HFFc6 (cell line): Measurements from ENCODE around the gene CCDC158. TPM values are rescaled to one million over a fixed set of nuclear protein-coding genes. Genes with fewer than 3 reads are reported as not detected.

Experiments used
- DNase-seq: peaks from one replicate; pipeline ENCODE4 v3.0.0-alpha.2; 2018
- H3K27ac Mint-ChIP-seq: 2 replicates; pipeline ENCODE4 v1.8.0; 2020; ENCODE audit warnings: mild to moderate bottlenecking, mixed read lengths
- H3K27me3 Mint-ChIP-seq: 2 replicates; pipeline ENCODE4 v1.8.0; 2021; ENCODE audit warnings: mild to moderate bottlenecking, moderate library complexity, mixed read lengths; ENCODE audit not compliant: insufficient read depth
- H3K36me3 Mint-ChIP-seq: 2 replicates; pipeline ENCODE4 v1.8.0; 2021; ENCODE audit warnings: low read depth, mixed read lengths
- H3K4me1 Mint-ChIP-seq: 2 replicates; pipeline ENCODE4 v1.8.0; 2020; ENCODE audit warnings: low read depth, mixed read lengths
- H3K4me3 Mint-ChIP-seq: 2 replicates; pipeline ENCODE4 v1.8.0; 2020; ENCODE audit warnings: mild to moderate bottlenecking, moderate library complexity, mixed read lengths
- H3K9me3 Mint-ChIP-seq: 2 replicates; pipeline ENCODE4 v1.8.0; 2020; ENCODE audit warnings: mild to moderate bottlenecking, mixed read lengths
- long read RNA-seq: library from polyadenylated mRNA; unstranded; transcript quantifications from one replicate; pipeline ENCODE4 v2.0.0, GENCODE V29; 2019
- total RNA-seq, 6 experiments: library from RNA; stranded (reverse); fragmentation: NEBNext Ultra II Directional; extraction: Animal tissue kit (Norgen Biotek cat#: 25700); gene quantifications; 2 replicates in 1 of 6; 3 replicates in 5 of 6; pipeline ENCODE4 v1.2.3, GENCODE V29; 2021
- TF ChIP-seq, protein P1 (sequence below): fragments of 200-600 bp; sonication (generic); IDR thresholded peaks from 2 replicates; pipeline ENCODE4 v1.5.0; 2021; ENCODE audit warnings: antibody characterized with exemption, mild to moderate bottlenecking

Gene CCDC158
- total RNA-seq: under 1 TPM in 1 of 6 experiments, not detected in 5; 0.05 TPM
- long read RNA-seq: 0 reads

DNA sequence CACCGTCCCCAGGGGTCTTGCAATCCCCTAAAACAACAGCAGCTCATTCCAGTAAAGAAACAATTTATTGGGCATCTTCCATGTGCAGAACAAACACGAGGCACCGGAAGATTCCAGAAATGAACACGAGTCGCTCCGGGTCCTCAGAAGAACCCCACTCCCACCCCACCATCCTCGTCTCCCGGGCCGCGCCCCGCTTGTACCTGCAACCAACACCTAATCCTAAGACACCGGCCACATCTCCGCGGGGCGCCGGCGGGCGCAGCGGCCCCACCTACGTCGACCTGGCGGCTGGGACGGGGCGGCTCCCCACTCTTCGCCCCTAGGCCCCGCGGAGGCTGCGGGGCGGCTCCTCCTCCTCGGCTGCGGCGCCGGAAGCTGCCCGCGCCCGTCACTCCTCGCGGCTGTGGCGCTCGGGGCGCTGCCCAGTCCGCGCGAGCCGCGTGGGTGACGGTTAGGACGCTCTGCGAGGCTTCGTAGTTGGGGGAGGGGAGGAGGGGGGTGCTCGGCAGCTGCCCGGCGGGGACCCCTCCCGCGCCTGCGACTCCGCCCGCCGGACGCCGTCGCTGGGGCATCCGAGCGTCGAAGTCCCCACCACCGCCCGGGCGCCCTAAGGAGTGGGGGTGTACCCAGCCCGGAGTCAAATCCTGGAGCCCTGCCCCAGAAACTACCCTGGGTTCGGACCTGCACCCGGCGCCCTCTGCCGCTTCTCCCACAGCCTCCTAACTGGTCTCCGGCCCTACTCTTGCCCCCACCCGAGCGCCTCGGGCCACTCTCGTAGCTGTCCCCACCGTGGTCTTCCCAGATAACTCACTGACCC is at the start of gene CCDC158:
CCDC158 (minus strand) TSS at position 380 of the 820 bp plus-strand sequence. CDS start 17,934 bp downstream, outside the sequence.
- TF ChIP-seq, protein P1, sequence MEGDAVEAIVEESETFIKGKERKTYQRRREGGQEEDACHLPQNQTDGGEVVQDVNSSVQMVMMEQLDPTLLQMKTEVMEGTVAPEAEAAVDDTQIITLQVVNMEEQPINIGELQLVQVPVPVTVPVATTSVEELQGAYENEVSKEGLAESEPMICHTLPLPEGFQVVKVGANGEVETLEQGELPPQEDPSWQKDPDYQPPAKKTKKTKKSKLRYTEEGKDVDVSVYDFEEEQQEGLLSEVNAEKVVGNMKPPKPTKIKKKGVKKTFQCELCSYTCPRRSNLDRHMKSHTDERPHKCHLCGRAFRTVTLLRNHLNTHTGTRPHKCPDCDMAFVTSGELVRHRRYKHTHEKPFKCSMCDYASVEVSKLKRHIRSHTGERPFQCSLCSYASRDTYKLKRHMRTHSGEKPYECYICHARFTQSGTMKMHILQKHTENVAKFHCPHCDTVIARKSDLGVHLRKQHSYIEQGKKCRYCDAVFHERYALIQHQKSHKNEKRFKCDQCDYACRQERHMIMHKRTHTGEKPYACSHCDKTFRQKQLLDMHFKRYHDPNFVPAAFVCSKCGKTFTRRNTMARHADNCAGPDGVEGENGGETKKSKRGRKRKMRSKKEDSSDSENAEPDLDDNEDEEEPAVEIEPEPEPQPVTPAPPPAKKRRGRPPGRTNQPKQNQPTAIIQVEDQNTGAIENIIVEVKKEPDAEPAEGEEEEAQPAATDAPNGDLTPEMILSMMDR: no peak
- Mint-ChIP-seq H3K9me3 (no peaks in the 10 kb centered on the region), H3K4me3 (peak within 1 kb of the TSS; percentile 69)

DNA sequence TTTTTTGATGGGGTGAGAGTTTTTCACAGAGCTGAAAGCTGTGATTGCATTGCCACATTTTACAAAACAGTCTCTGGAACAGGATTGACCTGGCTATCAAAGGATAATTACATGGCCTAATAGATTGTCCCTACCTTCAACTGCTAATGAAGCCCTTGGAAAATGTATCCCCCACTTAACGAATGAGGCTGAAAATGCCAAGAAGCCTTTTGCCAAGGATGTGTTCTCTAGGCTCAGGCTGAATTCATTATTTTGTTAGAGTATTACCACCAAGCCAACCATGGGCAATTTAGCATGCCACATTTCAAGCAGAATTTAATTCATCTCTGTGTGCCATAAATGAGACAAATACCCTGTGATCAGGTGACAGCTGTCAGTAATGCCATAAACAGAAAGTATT is 49.6 kb upstream of the CCDC158 start:
- TF ChIP-seq, protein P1: no peak
- H3K9me3 Mint-ChIP-seq: no peaks in the 10 kb centered on the region
- no peaks in the 10 kb centered on the region for H3K36me3 Mint-ChIP-seq
- no peaks in the 10 kb centered on the region for H3K4me1 Mint-ChIP-seq
- no peak overlapping the region for H3K27ac Mint-ChIP-seq
- H3K27me3 Mint-ChIP-seq: peaks cover 20% of the 10 kb centered on the region
- no peak overlapping the region for H3K4me3 Mint-ChIP-seq
- no peak for DNase-seq

More for the DNA sequence above, at the start of gene CCDC158:
- no peak within 1 kb of the TSS; the same call in 1 of the 2 replicates for H3K27ac Mint-ChIP-seq
- H3K27me3 Mint-ChIP-seq: peaks cover 18% of the 10 kb centered on the region
- no peak for DNase-seq
- peaks cover 4% of the 10 kb centered on the region; the same call in 1 of the 2 replicates for H3K4me1 Mint-ChIP-seq
- no peaks in the 10 kb centered on the region for H3K36me3 Mint-ChIP-seq

- peaks cover 20% of the 10 kb centered on the region for H3K27me3 Mint-ChIP-seq
- H3K4me3 Mint-ChIP-seq: no peak overlapping the region
- H3K4me1 Mint-ChIP-seq: no peaks in the 10 kb centered on the region
- TF ChIP-seq, protein P1: no peak
- DNase-seq: no peak
- no peaks in the 10 kb centered on the region for H3K9me3 Mint-ChIP-seq
- no peak overlapping the region for H3K27ac Mint-ChIP-seq
- H3K36me3 Mint-ChIP-seq: no peaks in the 10 kb centered on the region
Observed at GRCh38 chr4:76470064-76470463, 49.1 kb upstream of the CCDC158 start.

DNA sequence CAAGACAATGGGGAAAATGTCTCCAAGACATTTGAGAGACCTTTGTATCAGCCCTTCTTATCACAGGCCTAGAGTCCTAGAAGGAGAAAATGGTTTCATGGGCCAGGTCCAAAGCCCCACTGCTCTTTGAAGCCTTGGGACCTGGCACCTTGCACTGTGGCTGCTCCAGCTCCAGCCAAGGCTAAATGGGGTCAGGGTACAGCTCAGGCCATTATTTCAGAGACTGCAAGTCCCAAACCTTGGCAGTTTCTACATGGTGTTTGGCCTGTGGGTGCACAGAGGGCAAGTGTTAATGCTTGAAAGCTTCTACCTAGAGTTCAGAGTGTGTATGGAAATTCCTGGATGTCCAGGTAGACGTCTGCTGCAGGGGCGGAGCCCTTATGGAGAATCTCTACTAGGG is 42.6 kb upstream of the CCDC158 start:
- TF ChIP-seq, protein P1: no peak
- Mint-ChIP-seq H3K4me3 (no peak overlapping the region), H3K4me1 (peaks cover 12% of the 10 kb centered on the region), H3K36me3 (peaks cover 9% of the 10 kb centered on the region), H3K27ac (no peak overlapping the region), H3K9me3 (peaks cover 21% of the 10 kb centered on the region), H3K27me3 (peaks cover 11% of the 10 kb centered on the region)
- no peak for DNase-seq

GRCh38 chr4:76459291-76459723 is 38.4 kb upstream of the CCDC158 start:
- H3K9me3 Mint-ChIP-seq: peaks cover 16% of the 10 kb centered on the region
- H3K4me3 Mint-ChIP-seq: no peak overlapping the region
- peaks cover 16% of the 10 kb centered on the region for H3K4me1 Mint-ChIP-seq
- H3K27ac Mint-ChIP-seq: peak overlapping the region; percentile 32
- peaks cover 9% of the 10 kb centered on the region for H3K27me3 Mint-ChIP-seq
- peak; percentile 17 for DNase-seq
- peaks cover 9% of the 10 kb centered on the region for H3K36me3 Mint-ChIP-seq
- TF ChIP-seq, protein P1: no peak
